Measurements from ENCODE around the gene DKC1. TPM values are rescaled to one million over a fixed set of nuclear protein-coding genes. Genes with fewer than 3 reads are reported as not detected.
A peak's percentile ranks its signal among the peaks of the same experiment; 100 is the strongest.

Gene DKC1
- polyA plus RNA-seq, 1 experiment: 50.5 TPM

DNA sequence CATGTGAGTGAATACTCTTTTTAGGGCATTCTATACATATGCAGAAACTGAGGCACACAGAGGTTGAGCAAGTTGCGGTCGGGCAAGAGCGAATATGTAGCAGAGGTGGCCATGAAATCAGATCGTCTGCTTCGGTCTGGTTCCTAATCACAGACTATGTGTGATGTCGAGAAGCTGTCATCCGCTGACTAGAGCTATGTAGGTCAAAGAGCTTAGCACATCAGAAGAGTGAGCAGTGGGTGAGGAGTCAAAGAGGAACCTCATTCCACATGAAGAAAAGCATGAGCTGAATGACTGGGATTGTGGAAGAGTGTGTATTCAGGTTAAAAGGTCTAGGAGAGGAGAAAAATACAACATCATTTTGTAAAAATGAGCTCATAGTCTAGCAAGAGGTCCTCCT lies 30.8 kb upstream of the DKC1 start:
- no peak overlapping the region for H3K27ac ChIP-seq (ENCODE audit: low read depth, low read length)
- TF ChIP-seq, protein P1, sequence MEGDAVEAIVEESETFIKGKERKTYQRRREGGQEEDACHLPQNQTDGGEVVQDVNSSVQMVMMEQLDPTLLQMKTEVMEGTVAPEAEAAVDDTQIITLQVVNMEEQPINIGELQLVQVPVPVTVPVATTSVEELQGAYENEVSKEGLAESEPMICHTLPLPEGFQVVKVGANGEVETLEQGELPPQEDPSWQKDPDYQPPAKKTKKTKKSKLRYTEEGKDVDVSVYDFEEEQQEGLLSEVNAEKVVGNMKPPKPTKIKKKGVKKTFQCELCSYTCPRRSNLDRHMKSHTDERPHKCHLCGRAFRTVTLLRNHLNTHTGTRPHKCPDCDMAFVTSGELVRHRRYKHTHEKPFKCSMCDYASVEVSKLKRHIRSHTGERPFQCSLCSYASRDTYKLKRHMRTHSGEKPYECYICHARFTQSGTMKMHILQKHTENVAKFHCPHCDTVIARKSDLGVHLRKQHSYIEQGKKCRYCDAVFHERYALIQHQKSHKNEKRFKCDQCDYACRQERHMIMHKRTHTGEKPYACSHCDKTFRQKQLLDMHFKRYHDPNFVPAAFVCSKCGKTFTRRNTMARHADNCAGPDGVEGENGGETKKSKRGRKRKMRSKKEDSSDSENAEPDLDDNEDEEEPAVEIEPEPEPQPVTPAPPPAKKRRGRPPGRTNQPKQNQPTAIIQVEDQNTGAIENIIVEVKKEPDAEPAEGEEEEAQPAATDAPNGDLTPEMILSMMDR (IDR thresholded peaks at IDR 0.05; ENCODE audit: low read depth, low read length): no peak
- no peaks in the 10 kb centered on the region for H3K9me3 ChIP-seq (ENCODE audit: control insufficient read depth, insufficient read depth, low read length)
- no peak overlapping the region for H3K4me3 ChIP-seq (ENCODE audit: low read depth, low read length)
- no peak for DNase-seq (ENCODE audit: low read depth, low spot score)
- no peaks in the 10 kb centered on the region for H3K27me3 ChIP-seq (ENCODE audit: control insufficient read depth, insufficient read depth, low read length)
- ChIA-PET CTCF (interaction anchor here (0.6 to 3.3 kb wide), 3 partner anchors 12 to 302 kb away, joined by 3 to 19 read pairs (median 3); no protein-coding TSS in a partner anchor), POLR2A (no interaction called here)

DNA sequence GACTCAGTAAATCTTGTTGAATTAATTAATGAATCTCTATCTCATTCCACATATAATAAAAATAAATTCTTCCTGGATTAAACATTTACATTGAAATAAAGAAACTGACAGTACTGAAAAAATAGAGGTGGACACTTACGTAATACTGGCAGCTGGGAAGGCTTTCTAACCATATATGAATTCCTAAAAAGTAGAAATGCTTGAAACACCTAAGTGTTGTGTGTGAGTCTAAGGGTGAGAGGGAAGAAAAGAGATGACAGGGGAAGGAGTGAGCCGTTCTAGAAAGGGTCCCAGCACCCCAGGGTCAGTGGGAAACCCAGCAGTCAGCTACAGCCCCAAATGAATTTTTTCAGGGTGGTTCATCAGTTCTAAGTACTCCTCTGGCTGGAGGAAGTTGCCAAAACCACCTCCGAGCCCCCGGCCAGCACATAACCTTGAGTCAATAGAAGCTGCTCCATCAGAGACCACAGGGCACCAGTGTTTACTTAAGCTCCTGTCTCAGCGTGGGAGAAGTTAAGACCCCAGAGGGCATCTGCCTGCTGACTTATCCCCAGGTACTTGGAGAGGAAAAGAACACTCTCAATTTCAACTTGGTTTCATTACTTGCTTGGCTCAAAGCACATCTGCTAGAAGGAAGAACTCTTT lies 30.1 kb upstream of the DKC1 start:
- Histone ChIP-seq H3K27ac (ENCODE audit: low read depth, low read length) (peak overlapping the region; percentile 54), H3K27me3 (ENCODE audit: control insufficient read depth, insufficient read depth, low read length) (no peaks in the 10 kb centered on the region), H3K9me3 (ENCODE audit: control insufficient read depth, insufficient read depth, low read length) (no peaks in the 10 kb centered on the region), H3K4me3 (ENCODE audit: low read depth, low read length) (no peak overlapping the region; the same call in 1 of the 2 replicates)
- TF ChIP-seq, protein P1 (IDR thresholded peaks at IDR 0.05; ENCODE audit: low read depth, low read length): no peak
- ChIA-PET POLR2A (no interaction called here), CTCF (interaction anchor here (0.6 to 3.3 kb wide), 3 partner anchors 13 to 302 kb away, joined by 3 to 19 read pairs (median 3); no protein-coding TSS in a partner anchor)
- no peak for DNase-seq (ENCODE audit: low read depth, low spot score)

DNA sequence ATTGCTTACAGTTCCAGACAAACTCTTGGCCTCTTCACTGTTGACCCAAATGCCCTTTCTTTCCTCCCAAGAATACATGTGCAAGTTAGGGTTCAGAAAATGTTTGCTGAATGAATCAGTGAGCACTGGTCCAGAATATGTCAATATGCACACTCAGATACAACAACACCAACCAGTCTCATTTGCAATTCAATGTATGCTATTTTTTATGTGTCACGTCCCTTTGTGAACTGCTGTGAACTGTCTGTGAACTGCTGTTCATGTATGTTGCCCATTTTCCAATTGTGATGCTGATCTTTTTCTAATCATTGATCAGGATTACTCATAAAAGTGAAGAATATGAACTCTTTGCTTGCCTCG lies 29.6 kb upstream of the DKC1 start:
- Histone ChIP-seq H3K27me3 (ENCODE audit: control insufficient read depth, insufficient read depth, low read length) (no peaks in the 10 kb centered on the region), H3K4me3 (ENCODE audit: low read depth, low read length) (no peak overlapping the region; the same call in 1 of the 2 replicates), H3K9me3 (ENCODE audit: control insufficient read depth, insufficient read depth, low read length) (no peaks in the 10 kb centered on the region), H3K27ac (ENCODE audit: low read depth, low read length) (no peak overlapping the region)
- ChIA-PET POLR2A (no interaction called here), CTCF (interaction anchor here (3.3 kb wide), 1 partner anchor 16 kb away, joined by 19 read pairs; no protein-coding TSS in a partner anchor)
- TF ChIP-seq, protein P1 (IDR thresholded peaks at IDR 0.05; ENCODE audit: low read depth, low read length): no peak
- DNase-seq (ENCODE audit: low read depth, low spot score): no peak

DNA sequence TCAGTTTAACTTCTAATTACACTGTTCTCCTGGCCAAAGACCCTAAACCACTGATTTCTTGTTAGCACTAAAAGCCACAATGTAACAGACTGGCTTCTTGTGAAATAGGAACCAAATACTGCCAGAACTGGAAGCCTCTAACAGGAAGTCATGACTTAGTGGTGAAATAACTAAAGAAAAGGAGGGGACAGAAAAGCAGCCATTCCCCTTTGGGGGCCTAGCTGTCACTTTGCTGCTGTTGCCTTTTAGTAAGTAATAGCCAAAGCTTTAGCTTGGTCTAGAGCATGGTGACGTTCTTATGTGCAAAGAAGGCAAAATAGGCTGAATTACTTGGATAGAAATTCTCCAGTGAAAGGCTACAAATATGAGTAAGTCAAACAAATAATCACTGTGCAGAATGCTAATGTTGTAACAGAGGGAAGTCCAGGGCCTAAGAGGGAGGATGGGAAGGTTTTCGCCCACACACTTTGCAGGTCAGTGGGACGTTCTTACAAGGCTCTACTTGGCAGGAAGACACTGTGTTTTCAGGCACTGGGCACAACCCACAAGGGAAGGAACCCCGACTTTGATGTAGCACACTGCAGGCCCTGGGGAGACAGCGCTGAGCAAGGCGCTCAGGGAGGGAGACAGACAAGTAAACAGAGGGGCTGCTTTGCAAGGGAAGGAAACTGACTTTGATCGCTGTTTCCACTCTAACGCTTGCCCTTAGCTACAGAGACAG lies 28.4 kb upstream of the DKC1 start:
- H3K27me3 ChIP-seq (ENCODE audit: control insufficient read depth, insufficient read depth, low read length): no peaks in the 10 kb centered on the region
- POLR2A ChIA-PET: no interaction called here
- CTCF ChIA-PET: interaction anchor here (3.3 kb wide), 1 partner anchor 15 kb away, joined by 19 read pairs; no protein-coding TSS in a partner anchor
- no peaks in the 10 kb centered on the region for H3K9me3 ChIP-seq (ENCODE audit: control insufficient read depth, insufficient read depth, low read length)
- H3K27ac ChIP-seq (ENCODE audit: low read depth, low read length): peak overlapping the region; percentile 87
- H3K4me3 ChIP-seq (ENCODE audit: low read depth, low read length): peak overlapping the region; percentile 5; the same call in 1 of the 2 replicates
- DNase-seq (ENCODE audit: low read depth, low spot score): no peak
- TF ChIP-seq, protein P1 (IDR thresholded peaks at IDR 0.05; ENCODE audit: low read depth, low read length): no peak
